H9 (cell line): ENCODE data around the gene CD320. TPM values are rescaled to one million over a fixed set of nuclear protein-coding genes. Genes with fewer than 3 reads are reported as not detected.
"Not testable (repeated sequence)": the region's sequence is repeated elsewhere in the genome, so short reads cannot be mapped to it uniquely, and the experiment has no call there.

Experiments
- DNase-seq: peaks from one replicate; pipeline ENCODE4 v3.0.0-alpha.2; 2017
- H2AFZ ChIP-seq: one replicate; pipeline ENCODE4 v1.6.1; 2013; ENCODE audit warnings: mild to moderate bottlenecking, low read length, control low read depth, moderate library complexity
- H2AK5ac ChIP-seq: 2 replicates; pipeline ENCODE4 v1.6.1; 2013; ENCODE audit warnings: low read length, control low read depth, mixed read lengths; ENCODE audit not compliant: insufficient read length
- H2BK120ac ChIP-seq: one replicate; pipeline ENCODE4 v1.6.1; 2013; ENCODE audit warnings: low read depth, mild to moderate bottlenecking, low read length, control low read depth, inconsistent platforms; ENCODE audit not compliant: poor library complexity, severe bottlenecking
- H2BK12ac ChIP-seq: 2 replicates; pipeline ENCODE4 v1.6.1; 2013; ENCODE audit warnings: low read length, control low read depth, mixed read lengths, low read depth; ENCODE audit not compliant: insufficient read length
- H2BK15ac ChIP-seq: 2 replicates; pipeline ENCODE4 v1.6.1; 2013; ENCODE audit warnings: low read depth, low read length, control low read depth
- H2BK20ac ChIP-seq: one replicate; pipeline ENCODE4 v1.6.1; 2013; ENCODE audit warnings: low read depth, mild to moderate bottlenecking, low read length, control low read depth, inconsistent platforms; ENCODE audit not compliant: poor library complexity, severe bottlenecking
- H2BK5ac ChIP-seq: 2 replicates; pipeline ENCODE4 v1.6.1; 2013; ENCODE audit warnings: low read length, control low read depth, mixed read lengths; ENCODE audit not compliant: insufficient read length
- H3K14ac ChIP-seq: 2 replicates; pipeline ENCODE4 v1.6.1; 2013; ENCODE audit warnings: low read length, control low read depth; ENCODE audit not compliant: insufficient read depth
- H3K18ac ChIP-seq: 2 replicates; pipeline ENCODE4 v1.6.1; 2013; ENCODE audit warnings: low read depth, mild to moderate bottlenecking, mixed read lengths, low read length, control low read depth; ENCODE audit not compliant: insufficient read length
- H3K23ac ChIP-seq: 2 replicates; pipeline ENCODE4 v1.6.1; 2013; ENCODE audit warnings: low read length, control low read depth, mixed read lengths, low read depth; ENCODE audit not compliant: insufficient read length
- H3K23me2 ChIP-seq: 2 replicates; pipeline ENCODE4 v1.6.1; 2013; ENCODE audit warnings: low read depth, mild to moderate bottlenecking, mixed read lengths, low read length, control low read depth; ENCODE audit not compliant: insufficient read length, poor library complexity, severe bottlenecking
- H3K27ac ChIP-seq: 2 replicates; pipeline ENCODE4 v1.5.1; 2013; ENCODE audit warnings: low read length, control low read depth, mixed read lengths, low read depth; ENCODE audit not compliant: insufficient read length
- H3K27me3 ChIP-seq: 2 replicates; pipeline ENCODE4 v1.6.1; 2013; ENCODE audit warnings: low read length, control low read depth, inconsistent platforms; ENCODE audit not compliant: insufficient read depth
- H3K4ac ChIP-seq: 2 replicates; pipeline ENCODE4 v1.6.1; 2013; ENCODE audit warnings: low read depth, mild to moderate bottlenecking, control low read depth, inconsistent platforms, low read length, moderate library complexity
- H3K4me1 ChIP-seq: 2 replicates; pipeline ENCODE4 v1.6.1; 2013; ENCODE audit warnings: low read length, control low read depth, inconsistent platforms; ENCODE audit not compliant: insufficient read depth
- H3K4me2 ChIP-seq: 2 replicates; pipeline ENCODE4 v1.6.1; 2013; ENCODE audit warnings: low read length, control low read depth, mixed read lengths; ENCODE audit not compliant: insufficient read length, insufficient read depth
- H3K56ac ChIP-seq: 2 replicates; pipeline ENCODE4 v1.6.1; 2013; ENCODE audit warnings: low read depth, mild to moderate bottlenecking, mixed read lengths, low read length, control low read depth; ENCODE audit not compliant: insufficient read length
- H3K79me1 ChIP-seq: 2 replicates; pipeline ENCODE4 v1.6.1; 2013; ENCODE audit warnings: low read depth, mild to moderate bottlenecking, moderate library complexity, low read length, control low read depth, inconsistent platforms; ENCODE audit not compliant: insufficient read depth, poor library complexity, severe bottlenecking
- H3K79me2 ChIP-seq: 2 replicates; pipeline ENCODE4 v1.6.1; 2013; ENCODE audit warnings: low read length, control low read depth, inconsistent platforms; ENCODE audit not compliant: insufficient read depth
- H3K9ac ChIP-seq: 2 replicates; pipeline ENCODE4 v1.6.1; 2013; ENCODE audit warnings: low read length, control low read depth, mixed read lengths; ENCODE audit not compliant: insufficient read length; ENCODE audit errors: extremely low read depth
- H3K9me3 ChIP-seq: one replicate; pipeline ENCODE4 v1.6.1; 2013; ENCODE audit warnings: low read depth, low read length, inconsistent platforms; ENCODE audit not compliant: control insufficient read depth
- H3T11ph ChIP-seq: one replicate; pipeline ENCODE4 v1.6.1; 2013; ENCODE audit warnings: mild to moderate bottlenecking, low read length, control low read depth, inconsistent platforms
- H4K20me1 ChIP-seq: one replicate; pipeline ENCODE4 v1.6.1; 2013; ENCODE audit not compliant: control insufficient read depth, insufficient read length, insufficient read depth
- H4K5ac ChIP-seq: 2 replicates; pipeline ENCODE4 v1.6.1; 2013; ENCODE audit warnings: low read depth, mild to moderate bottlenecking, mixed read lengths, low read length, control low read depth; ENCODE audit not compliant: insufficient read length
- H4K8ac ChIP-seq: replicated peaks from 2 replicates; pipeline ENCODE4 v1.6.1; 2013; ENCODE audit warnings: low read length, control low read depth, mixed read lengths, low read depth; ENCODE audit not compliant: insufficient read length
- H4K91ac ChIP-seq: 2 replicates; pipeline ENCODE4 v1.6.1; 2013; ENCODE audit warnings: low read depth, mild to moderate bottlenecking, moderate library complexity, mixed read lengths, low read length, control low read depth; ENCODE audit not compliant: insufficient read length
- H3K27ac Mint-ChIP-seq, 3 experiments: 2 replicates in 2 of 3; 3 replicates in 1 of 3; pipeline ENCODE4 v1.8.0; 2020 to 2021; ENCODE audit warnings: mixed read lengths in 3 of 3, mild to moderate bottlenecking in 1 of 3, moderate library complexity in 1 of 3
- H3K27me3 Mint-ChIP-seq: 2 replicates; pipeline ENCODE4 v1.8.0; 2021; ENCODE audit warnings: low read depth, mild to moderate bottlenecking, moderate library complexity, mixed read lengths
- H3K36me3 Mint-ChIP-seq, 3 experiments: 2 replicates in 2 of 3; 3 replicates in 1 of 3; pipeline ENCODE4 v1.8.0; 2020 to 2021; ENCODE audit warnings: low read depth in 3 of 3, mixed read lengths in 3 of 3; ENCODE audit not compliant: insufficient read depth in 1 of 3
- H3K4me1 Mint-ChIP-seq, 2 experiments: 2 replicates each; pipeline ENCODE4 v1.8.0; 2020; ENCODE audit warnings: mixed read lengths in 2 of 2
- H3K4me3 Mint-ChIP-seq, 2 experiments: 2 replicates in 1 of 2; 3 replicates in 1 of 2; pipeline ENCODE4 v1.8.0; 2020 to 2021; ENCODE audit warnings: mild to moderate bottlenecking in 2 of 2, mixed read lengths in 2 of 2, moderate library complexity in 1 of 2
- H3K9me3 Mint-ChIP-seq, 2 experiments: 2 replicates in 1 of 2; 3 replicates in 1 of 2; pipeline ENCODE4 v1.8.0; 2020; ENCODE audit warnings: mild to moderate bottlenecking in 2 of 2, mixed read lengths in 2 of 2, moderate library complexity in 1 of 2
- CTCF ChIP-seq: fragments of 200-600 bp; sonication (generic); conservative IDR thresholded peaks from 3 replicates; pipeline ENCODE4 v1.8.0; 2021; ENCODE audit warnings: antibody characterized with exemption, mild to moderate bottlenecking
- WGBS: extraction: QIAGEN DNeasy Blood & Tissue Kit; methylation state at CpG from one replicate; pipeline ENCODE4 v1.1.7; 2013; ENCODE audit warnings: missing lambda C conversion rate, low lambda C conversion rate, mixed read lengths; ENCODE audit not compliant: insufficient read length; ENCODE audit errors: extremely low coverage; 5-methylcytosine and 5-hydroxymethylcytosine counted together
- total RNA-seq: library from RNA; stranded (reverse); gene quantifications from 2 replicates; pipeline ENCODE4 v1.2.1, GENCODE V29; 2021

The CD320 gene
- total RNA-seq, 1 experiment from 2014 or later, result 72.1 TPM

GRCh38 chr19:8302357-8302691 is 5.8 kb downstream of the CD320 start:
- no CpG with 5 or more reads among the region's 11 CpGs for WGBS
- Histone ChIP-seq H3K79me1 (no peaks in the 10 kb centered on the region), H3K4me2 (no peak overlapping the region), H2BK15ac (no peak overlapping the region), H3K27me3 (no peaks in the 10 kb centered on the region), H2AK5ac (no peak overlapping the region), H3K23ac (no peak overlapping the region), H2BK120ac (no peak overlapping the region), H4K20me1 (no peaks in the 10 kb centered on the region), H3K18ac (no peak overlapping the region), H3K56ac (no peak overlapping the region), H2BK12ac (no peak overlapping the region), H3K4me1 (no peaks in the 10 kb centered on the region), H4K5ac (no peak overlapping the region), H3K23me2 (peaks cover 1% of the 10 kb centered on the region), H2AFZ (no peak overlapping the region), H3K79me2 (no peaks in the 10 kb centered on the region; the same call in 1 of the 2 replicates), H2BK5ac (no peak overlapping the region), H3K9me3 (no peaks in the 10 kb centered on the region), H3T11ph (no peak overlapping the region), H2BK20ac (no peak overlapping the region), H4K91ac (no peak overlapping the region), H3K14ac (no peak overlapping the region; the same call in 1 of the 2 replicates), H3K4ac (no peak overlapping the region), H4K8ac (no peak overlapping the region), H3K27ac (no peak overlapping the region), H3K9ac (no peak overlapping the region)
- no peak for DNase-seq
- Mint-ChIP-seq H3K36me3 (peaks cover 11 to 25% (median 17%) of the 10 kb centered on the region in 3 experiments), H3K4me1 (peaks cover 15 to 20% of the 10 kb centered on the region in 2 experiments), H3K9me3 (no peaks in the 10 kb centered on the region), H3K27ac (no peak overlapping the region), H3K27me3 (no peaks in the 10 kb centered on the region), H3K4me3 (no peak overlapping the region)
- no peak for TF ChIP-seq CTCF

GRCh38 chr19:8291337-8291736 is 16.8 kb downstream of the CD320 start:
- not testable (repeated sequence) for H3K9me3 Mint-ChIP-seq, H4K20me1 ChIP-seq, H2BK12ac ChIP-seq, H3K4me1 Mint-ChIP-seq, H3K36me3 Mint-ChIP-seq, H3K18ac ChIP-seq, H3K4me3 Mint-ChIP-seq, H2AFZ ChIP-seq, H4K5ac ChIP-seq, H3T11ph ChIP-seq, H3K79me1 ChIP-seq, H4K8ac ChIP-seq, H2AK5ac ChIP-seq, H3K23ac ChIP-seq, H4K91ac ChIP-seq, H3K4me1 ChIP-seq, H2BK15ac ChIP-seq, H2BK120ac ChIP-seq, H3K9ac ChIP-seq, H3K27ac Mint-ChIP-seq, H3K27me3 Mint-ChIP-seq, H3K4me2 ChIP-seq, H3K27ac ChIP-seq, H3K56ac ChIP-seq, H3K27me3 ChIP-seq, H3K9me3 ChIP-seq, H2BK20ac ChIP-seq, H3K79me2 ChIP-seq, H3K14ac ChIP-seq, H3K23me2 ChIP-seq, H2BK5ac ChIP-seq, DNase-seq, H3K4ac ChIP-seq
- WGBS, result no CpG with 5 or more reads among the region's 9 CpGs
